GM18505 (cell line): Measurements from ENCODE around the gene PRPF40B.

ENCODE experiments used
- ATAC-seq: cut with Tn5 transposase; IDR thresholded peaks from one replicate; pipeline ENCODE4 v1.9.1; 2021; ENCODE audit not compliant: unreplicated experiment
- POLR2A ChIP-seq: IDR thresholded peaks from 4 replicates; pipeline ENCODE4 v1.6.1; 2011; ENCODE audit warnings: borderline replicate concordance; ENCODE audit not compliant: insufficient read depth, insufficient read length; ENCODE audit errors: extremely low read depth

PRPF40B gene

DNA sequence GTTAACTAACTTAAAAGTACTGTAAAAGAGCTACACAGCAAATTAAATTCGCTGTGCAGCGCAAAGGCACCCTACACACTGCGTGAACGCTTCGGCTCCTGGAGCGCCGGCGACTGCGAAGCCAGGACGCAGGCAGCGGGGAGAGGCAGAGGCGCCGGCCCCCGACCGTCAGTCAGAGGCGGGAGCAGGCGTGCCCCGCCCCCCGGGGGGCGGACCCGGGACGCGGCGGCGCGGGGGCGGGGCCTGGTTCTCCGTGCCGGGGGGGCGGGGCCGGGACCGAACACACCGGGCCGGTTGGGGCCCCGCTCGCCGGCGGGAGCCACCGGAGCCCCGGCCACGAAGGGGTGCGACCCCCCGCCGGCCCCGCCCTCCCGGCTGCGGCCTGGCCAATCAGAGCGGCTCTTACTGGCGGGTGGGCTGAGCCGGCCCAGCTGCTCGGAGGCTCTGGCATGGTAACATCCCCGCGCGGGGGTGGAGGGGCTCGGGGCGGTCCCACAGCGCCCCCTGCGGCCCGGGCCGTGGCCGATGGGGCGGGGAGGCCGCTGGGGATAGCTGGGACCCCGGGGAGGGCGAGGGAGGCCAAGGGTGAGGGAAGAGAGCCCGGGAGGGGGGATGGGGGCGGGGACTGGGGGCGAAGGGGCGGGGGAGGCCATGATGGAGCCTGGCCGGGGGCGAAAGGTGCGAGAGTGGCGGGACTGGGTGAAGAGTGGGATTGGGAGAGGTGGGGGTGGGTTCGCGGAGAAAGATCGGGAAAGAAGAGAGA lies at the start of gene PRPF40B:
Gene PRPF40B, plus strand, starts transcription at position 420 of the 763 bp plus-strand sequence. Its CDS starts 30 bp downstream, at position 450.
- peak; percentile 93 for TF ChIP-seq POLR2A
- peak; percentile 77 for ATAC-seq

DNA sequence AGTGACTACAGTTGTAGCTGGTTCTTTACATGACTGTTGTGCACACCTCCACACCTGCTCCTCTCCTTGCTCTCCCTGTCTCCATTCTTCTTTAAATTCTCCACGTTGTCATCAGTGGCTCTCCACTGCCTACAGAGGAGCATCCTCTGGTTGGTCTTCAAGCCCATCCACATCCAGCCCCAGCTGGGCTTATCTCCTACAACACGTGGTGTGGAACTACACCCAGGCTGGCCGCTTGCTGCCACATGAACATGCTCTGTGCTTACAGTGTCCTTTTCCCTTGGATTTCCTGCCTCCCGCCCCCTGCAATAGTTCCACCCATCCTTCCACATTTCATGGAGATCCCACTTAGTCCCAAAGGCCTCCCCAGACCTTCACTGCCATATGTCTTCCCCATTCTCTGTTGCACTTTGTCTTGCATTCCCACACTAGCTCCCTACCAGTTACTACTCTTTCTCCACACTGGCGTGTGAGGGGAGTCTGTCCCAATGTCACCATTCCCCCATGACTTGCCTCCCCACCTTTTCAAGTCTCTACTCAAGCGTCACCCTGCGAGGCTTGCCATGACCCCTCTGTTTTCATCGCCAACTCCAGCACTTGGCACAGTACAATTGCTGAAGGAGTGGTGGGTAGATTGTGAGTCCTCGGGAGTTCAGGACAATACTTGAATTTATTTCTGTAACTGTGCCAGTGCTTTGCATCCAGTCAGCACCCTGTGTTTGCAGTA lies 45.6 kb upstream of the PRPF40B start:
- TF ChIP-seq POLR2A: no peak
- ATAC-seq: no peak

DNA sequence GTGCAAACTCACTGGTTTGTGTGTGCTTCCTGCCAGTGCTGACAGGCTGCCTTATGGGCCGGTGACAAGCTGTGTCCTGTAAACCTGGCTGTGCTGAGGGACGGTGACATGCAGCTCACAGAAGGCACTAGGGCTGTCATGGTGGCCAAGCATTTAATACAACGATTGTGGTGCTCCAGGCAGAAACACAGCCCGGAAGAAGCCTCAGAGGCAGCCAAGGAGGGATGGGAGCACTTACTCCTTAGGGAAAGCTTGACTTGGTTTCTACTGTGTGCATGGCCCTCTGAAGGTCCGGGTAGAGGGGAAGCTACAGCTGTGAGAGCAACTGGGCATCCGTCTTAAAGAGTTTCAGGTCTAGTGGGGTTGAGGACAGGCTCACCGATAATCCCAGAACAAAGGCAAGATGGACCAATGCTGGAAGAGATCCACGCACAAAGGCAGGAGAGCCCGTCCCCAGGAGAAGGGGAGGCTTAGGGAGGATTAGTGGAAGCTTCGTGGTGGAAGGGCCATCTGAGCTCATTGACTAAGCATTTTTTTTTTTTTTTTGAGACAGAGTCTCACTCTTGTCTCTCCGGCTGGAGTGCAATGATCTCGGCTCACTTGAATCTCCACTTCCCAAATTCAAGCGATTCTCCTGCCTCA lies 44.8 kb upstream of the PRPF40B start:
- no peak for ATAC-seq
- no peak for TF ChIP-seq POLR2A

DNA sequence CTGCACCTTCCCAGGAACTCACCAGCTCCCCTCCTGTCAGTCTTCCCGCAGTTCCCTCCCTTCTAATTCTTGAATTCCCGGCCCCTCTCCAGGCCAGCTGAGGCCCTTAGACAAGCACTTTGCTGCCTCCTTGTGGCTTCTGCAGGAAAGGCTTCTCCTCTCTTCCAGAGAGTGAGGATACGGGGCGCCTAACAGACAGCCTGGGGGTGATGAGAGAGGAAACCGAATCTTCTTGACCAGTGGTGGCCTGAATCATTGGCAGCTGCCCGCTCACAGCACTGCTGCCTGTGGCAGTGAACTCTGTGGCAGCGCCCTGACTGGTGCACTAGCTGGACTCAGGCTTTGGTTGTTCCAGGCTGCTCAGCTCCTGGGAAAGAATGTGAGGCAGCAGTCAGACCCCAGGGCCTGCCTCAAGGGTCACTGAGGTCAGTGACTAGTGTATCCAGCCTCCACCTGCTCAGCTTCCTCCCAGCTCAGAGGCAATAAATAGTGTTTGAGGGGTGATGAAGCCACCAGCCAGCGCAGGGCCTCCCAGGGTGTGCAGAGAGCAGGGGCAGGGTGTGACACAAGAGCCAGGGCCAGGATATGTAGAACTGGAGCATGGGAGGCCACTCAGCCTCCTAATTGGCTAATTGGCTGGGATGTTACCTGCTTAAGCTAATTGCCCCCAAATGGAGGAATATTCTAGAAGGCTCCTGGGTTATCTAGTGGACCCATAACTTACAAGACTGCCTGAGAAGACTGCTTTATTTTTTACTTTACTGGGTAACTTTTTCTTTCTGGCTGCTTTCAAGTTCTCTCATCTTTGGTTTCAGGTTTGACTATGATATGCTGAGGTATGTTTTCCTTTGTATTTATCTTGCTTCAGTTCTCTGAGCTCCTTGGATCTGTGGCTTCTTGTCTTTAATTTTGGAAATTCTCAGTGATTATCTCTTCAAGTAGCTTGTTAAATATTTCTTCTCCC lies 42.5 kb upstream of the PRPF40B start:
- ATAC-seq: no peak
- no peak for TF ChIP-seq POLR2A

DNA sequence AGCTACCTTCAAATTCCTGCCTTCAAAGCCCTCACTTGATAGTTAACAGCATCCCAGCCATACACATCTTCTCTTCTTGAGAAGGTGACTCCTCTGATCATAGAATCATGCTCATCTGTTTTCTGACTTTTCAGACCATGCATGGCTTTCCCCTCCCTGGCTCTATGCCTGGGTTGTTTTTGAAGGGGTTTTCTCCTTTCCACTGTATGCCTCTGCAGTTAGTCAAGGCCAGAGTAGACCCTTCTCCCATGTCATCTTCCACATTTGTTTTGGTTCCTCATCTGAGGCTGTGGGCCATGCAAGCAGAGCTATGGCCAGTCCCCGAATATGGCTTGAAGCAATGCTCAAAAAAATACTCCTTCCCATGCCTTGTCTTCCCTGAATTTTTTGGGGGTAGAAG lies 41.2 kb upstream of the PRPF40B start:
- ATAC-seq: no peak
- TF ChIP-seq POLR2A: no peak

DNA sequence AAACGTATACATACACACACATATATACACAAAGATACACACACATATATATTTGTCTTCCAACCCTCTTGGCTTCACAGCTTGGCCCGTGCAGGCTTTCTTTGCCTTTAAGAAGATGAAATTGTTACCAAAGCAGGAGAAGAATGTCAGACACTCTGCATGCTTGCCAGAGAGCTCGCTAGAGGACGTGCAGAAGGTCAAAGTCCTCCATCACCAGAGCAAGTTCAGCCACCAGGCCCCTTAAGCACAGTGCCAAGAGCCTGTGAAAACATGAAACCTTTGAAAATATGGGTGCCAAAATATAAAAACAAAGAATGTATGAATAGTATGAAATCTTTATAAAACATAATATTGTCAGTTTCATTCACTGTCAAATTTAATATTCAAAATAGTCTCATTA lies 40.5 kb upstream of the PRPF40B start:
- TF ChIP-seq POLR2A: no peak
- no peak for ATAC-seq

DNA sequence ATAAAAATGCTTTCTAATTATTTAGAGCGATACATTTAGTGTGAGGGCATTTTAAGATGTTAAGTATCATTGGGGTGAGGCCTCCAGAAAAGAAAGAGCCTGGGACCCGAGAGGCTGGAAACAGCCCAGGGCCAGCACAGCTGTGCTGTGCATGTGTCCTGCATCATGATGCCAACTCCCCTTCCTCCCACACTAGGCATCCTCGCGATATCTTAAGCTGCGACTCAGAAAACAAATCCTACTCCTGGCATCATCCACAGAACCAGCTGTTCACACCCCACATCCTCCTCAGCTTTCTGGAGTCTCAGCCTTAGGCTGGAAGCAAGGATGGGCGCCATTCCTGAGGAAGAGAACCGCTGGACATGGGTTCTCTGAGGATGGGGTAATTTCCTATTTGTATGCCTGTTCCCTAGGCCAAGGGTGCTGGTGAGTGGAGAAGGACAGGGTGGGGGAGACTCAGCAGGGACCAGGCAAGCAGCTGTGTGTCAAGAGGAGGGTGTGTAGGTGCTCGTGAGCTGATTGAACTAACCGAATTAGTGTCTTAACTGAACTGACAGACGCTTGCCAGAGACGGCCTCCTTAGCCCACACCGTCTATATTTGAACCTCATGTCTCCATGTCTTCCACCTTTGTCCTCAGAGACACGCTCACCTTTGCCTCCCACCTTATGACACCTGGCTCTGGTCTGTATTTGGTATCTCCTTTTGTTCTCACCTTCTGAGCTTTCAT lies 39.8 kb upstream of the PRPF40B start:
- no peak for ATAC-seq

DNA sequence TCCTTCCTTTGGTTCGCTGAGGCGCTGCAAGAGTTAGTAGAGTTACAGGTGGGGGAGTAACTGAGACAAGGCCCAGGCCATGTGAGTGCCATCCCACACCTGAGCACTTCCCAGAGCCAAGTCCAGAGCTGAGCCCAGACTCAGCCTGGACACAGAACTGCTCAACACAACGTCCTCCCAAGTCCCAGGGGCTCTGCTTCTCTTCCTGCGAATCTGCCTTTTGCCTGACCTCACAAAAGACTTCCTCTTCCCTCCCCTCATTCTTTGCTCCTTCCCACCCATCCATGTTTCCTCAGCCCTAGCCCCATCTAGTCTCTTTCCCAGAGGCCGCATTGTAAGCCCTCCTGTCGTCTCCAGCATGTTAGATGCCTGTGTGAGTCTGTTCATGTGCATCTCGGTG lies 38.8 kb upstream of the PRPF40B start:
- no peak for ATAC-seq
- TF ChIP-seq POLR2A: no peak

More for the DNA sequence above, 39.8 kb upstream of the PRPF40B start:
- TF ChIP-seq POLR2A: no peak

DNA sequence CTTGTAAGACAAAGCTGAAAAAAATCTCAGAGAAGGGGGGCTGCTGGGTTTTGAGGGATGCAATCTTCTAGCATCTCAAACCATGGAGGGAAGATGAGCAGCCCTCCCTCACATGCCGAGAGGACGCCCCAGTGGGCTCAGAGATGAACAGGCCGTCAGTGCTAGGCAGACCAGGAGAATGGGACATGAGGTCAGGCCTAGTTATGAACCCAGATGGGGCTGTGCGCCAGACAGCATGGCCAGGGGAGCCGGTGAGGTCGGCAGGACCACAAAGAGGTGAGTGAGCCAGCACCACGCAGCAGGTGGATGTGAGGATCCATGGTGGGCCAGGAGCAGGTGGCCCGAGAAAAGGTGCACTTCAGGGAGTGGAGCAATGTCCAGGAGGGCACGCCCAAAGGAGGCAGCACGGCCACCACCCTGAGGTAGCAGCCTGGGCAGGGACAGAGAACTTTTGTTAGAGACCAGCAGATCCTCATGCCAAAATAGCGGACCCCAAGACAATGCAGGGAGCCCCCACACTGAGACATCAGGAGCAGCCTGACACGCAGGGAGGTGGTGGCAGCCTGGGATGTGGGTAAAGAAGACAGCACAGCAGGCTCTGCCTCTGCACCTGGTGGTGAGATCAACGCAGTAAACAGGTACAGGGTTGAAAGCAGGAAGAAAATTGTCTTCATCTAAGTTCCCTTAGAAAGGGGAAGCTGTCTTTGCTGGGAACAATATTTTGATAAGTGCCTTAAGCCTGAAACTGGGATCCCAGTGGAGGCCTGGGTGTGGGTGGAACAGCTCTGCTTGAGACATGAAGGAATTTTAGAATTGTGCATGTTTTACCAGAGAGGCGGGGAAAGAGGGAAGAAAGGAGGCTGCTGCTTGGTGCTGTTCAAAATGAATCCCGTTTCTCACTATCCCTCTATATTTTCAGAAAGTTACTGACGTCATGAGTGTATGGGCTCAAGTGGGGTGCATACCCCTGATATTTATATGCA lies 37.6 kb upstream of the PRPF40B start:
- no peak for ATAC-seq
- no peak for TF ChIP-seq POLR2A

DNA sequence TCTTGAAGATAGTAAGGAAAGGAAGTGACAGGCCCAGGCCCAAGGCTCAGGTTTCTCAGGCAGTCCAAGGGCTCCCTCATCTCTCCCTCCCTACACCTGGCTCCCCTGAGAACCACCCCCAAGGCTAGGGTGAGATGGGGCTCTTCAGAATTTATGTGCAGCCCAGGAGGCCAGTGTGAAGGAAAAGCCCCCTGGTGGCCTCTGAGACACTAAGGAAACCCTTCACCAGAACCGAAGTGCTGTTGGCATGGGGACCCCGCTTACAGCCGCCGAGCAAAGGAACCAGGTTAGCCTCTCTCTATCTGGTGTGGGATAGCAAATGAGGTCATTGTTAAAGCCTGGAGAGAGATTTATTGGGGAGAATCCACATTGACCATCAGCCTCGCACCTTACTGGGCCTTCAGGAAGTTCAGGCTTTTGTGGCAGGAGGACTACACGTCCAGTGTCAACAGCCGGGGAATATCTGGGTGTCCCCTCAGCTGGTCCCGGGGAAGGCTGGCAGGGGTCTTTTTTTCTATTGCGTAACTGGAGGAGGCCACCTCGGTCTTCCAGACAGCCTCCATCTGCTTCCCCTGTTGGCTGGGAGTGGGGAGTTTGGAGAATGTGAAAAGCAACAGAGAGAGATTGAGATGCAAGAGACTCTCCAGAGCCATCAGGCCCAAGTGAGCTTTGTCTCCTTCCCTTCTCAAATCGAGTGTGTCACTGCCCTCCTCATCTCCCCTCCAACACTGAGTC lies 36.0 kb upstream of the PRPF40B start:
- TF ChIP-seq POLR2A: no peak
- no peak for ATAC-seq
